K562 (cell line): ENCODE data around the gene PGRMC2. TPM values are rescaled to one million over a fixed set of nuclear protein-coding genes. Genes with fewer than 3 reads are reported as not detected.
A peak's percentile ranks its signal among the peaks of the same experiment; 100 is the strongest.

Experiments used
- ARID1B ChIP-seq: fragments of 450-650 bp; IDR thresholded peaks from 2 replicates; pipeline ENCODE4 v1.6.1; 2016; ENCODE audit warnings: antibody characterized with exemption, mild to moderate bottlenecking, inconsistent platforms
- C11orf30 ChIP-seq: fragments of 450-650 bp; IDR thresholded peaks from 2 replicates; pipeline ENCODE4 v1.6.1; 2016; ENCODE audit warnings: low read depth, mild to moderate bottlenecking
- CREBBP ChIP-seq: IDR thresholded peaks from one replicate; pipeline ENCODE4 v1.6.1; 2012; ENCODE audit warnings: low read depth, mild to moderate bottlenecking, control low read depth, inconsistent platforms, low read length
- E2F4 ChIP-seq: sonication (generic); formaldehyde crosslinking; IDR thresholded peaks from 2 replicates; pipeline ENCODE4 v1.8.0; 2022; ENCODE audit warnings: mild to moderate bottlenecking, low read depth, missing genetic modification reagents
- ELK1 ChIP-seq: sonication (generic); formaldehyde crosslinking; IDR thresholded peaks from 2 replicates; pipeline ENCODE4 v1.8.1; 2022; ENCODE audit warnings: missing genetic modification reagents
- HDAC8 ChIP-seq: fragments of 450-650 bp; IDR thresholded peaks from 2 replicates; pipeline ENCODE4 v1.6.1; 2016; ENCODE audit warnings: mild to moderate bottlenecking, missing genetic modification characterization, moderate library complexity, missing compliant biosample characterization
- L3MBTL2 ChIP-seq: fragments of 450-650 bp; IDR thresholded peaks from 2 replicates; pipeline ENCODE4 v1.6.1; 2016; ENCODE audit warnings: mild to moderate bottlenecking, moderate library complexity
- MNT ChIP-seq, 2 experiments: fragments of 450-650 bp; conservative IDR thresholded peaks; 2 replicates each; pipeline ENCODE4 v1.6.1; 2017; ENCODE audit warnings: mild to moderate bottlenecking in 2 of 2, moderate library complexity in 2 of 2
- PCBP1 ChIP-seq: fragments of 200-400 bp; formaldehyde crosslinking; IDR thresholded peaks from 2 replicates; pipeline ENCODE4 v1.6.1; 2018; ENCODE audit warnings: mild to moderate bottlenecking, low read depth, low read length; ENCODE audit not compliant: poor library complexity, severe bottlenecking
- PHF20 ChIP-seq: fragments of 450-650 bp; IDR thresholded peaks from 2 replicates; pipeline ENCODE4 v1.6.1; 2018; ENCODE audit not compliant: partially characterized antibody
- PTTG1 ChIP-seq: fragments of 450-650 bp; IDR thresholded peaks from 2 replicates; pipeline ENCODE4 v1.6.1; 2016; ENCODE audit warnings: low read depth, mild to moderate bottlenecking, missing genetic modification characterization, missing compliant biosample characterization
- SMARCA4 ChIP-seq: fragments of 450-650 bp; IDR thresholded peaks from 2 replicates; pipeline ENCODE4 v1.6.1; 2016
- THAP7 ChIP-seq: fragments of 250-450 bp; sonication (Bioruptor Pico); IDR thresholded peaks from 2 replicates; pipeline ENCODE4 v1.5.0; 2021
- TRIM25 ChIP-seq: fragments of 450-650 bp; IDR thresholded peaks from 2 replicates; pipeline ENCODE4 v1.7.0; 2016; ENCODE audit warnings: borderline replicate concordance
- ZNF146 ChIP-seq: IDR thresholded peaks from one replicate; pipeline ENCODE4 v1.6.1; 2018; ENCODE audit warnings: missing compliant biosample characterization; ENCODE audit not compliant: unreplicated experiment
- ZNF41 ChIP-seq: fragments of 250-450 bp; sonication (Bioruptor Pico); conservative IDR thresholded peaks from 2 replicates; pipeline ENCODE4 v1.4.0; 2020; ENCODE audit warnings: mild to moderate bottlenecking
- ZNF431 ChIP-seq: sonication (generic); formaldehyde crosslinking; IDR thresholded peaks from 2 replicates; pipeline ENCODE4 v1.8.0; 2022; ENCODE audit warnings: mild to moderate bottlenecking, missing genetic modification reagents
- ZNF592 ChIP-seq: fragments of 450-650 bp; IDR thresholded peaks from 2 replicates; pipeline ENCODE4 v1.6.1; 2017; ENCODE audit warnings: antibody characterized with exemption, mild to moderate bottlenecking
- polyA plus RNA-seq, 8 experiments: library from polyadenylated mRNA; depleted of rRNA in 4 of 8; stranded (reverse) in 5 of 8; unstranded in 3 of 8; fragments of >200 nt; fragmentation: Nextera tagmentation in 2 of 8; fragmentation: Illumina TruSeq in 1 of 8; extraction: Ambion mirVana in 2 of 8; extraction: Trizol in 1 of 8; gene quantifications; 2 replicates each; pipeline versions ENCODE4 v1.2.1 to v1.2.3, GENCODE V29; 2011 to 2014; ENCODE audit warnings: inconsistent platforms in 1 of 8, missing spikeins in 1 of 8
- total RNA-seq, 7 experiments: library from RNA; depleted of rRNA in 6 of 7; stranded (reverse); fragments of >200 nt in 6 of 7; fragmentation: Illumina TruSeq in 2 of 7; extraction: Trizol in 2 of 7; gene quantifications; 2 replicates each; pipeline versions ENCODE4 v1.2.1 to v1.2.3, GENCODE V29; 2011 to 2021; ENCODE audit warnings: low replicate concordance in 1 of 7

Gene PGRMC2
- total and polyA plus RNA-seq, 9 of the 15 experiments (the other 6 are each of a cell fraction or from before 2014, with no cell fraction given): 12.4 to 81.3 (median 22.7) TPM

DNA sequence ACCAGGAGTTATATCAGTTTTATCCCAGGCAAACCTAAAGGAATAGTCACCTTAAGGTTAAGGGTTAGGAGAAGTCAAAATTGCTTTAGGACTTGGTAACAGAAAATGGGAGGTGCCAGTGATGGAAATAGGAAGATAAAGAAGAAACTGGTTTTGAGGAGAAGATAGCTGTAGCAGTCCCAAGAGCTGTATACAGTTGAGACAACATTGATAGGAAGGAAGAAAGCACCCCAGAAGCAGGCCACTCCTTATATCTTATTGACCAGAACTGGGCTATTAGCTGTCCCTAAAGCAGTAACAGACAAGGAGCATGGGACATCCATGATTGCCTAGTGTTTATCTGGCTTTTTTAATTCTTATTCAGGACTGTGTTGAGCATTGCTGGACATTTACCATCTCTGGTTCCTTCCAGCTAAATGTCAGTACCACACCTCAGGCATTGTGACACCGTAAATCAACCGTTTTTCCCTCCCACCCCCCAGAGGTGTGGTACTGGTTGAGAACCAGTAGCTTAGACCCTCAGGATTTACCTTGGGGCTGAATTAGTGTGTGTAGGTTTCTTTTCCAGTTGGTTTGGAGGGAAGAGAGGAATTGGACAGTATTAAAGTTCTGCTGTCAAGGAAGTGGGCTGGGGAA lies 2.0 kb upstream of the PGRMC2 start (continued):
- TF ChIP-seq ELK1 (CRISPR knock-in tag) (no peak), C11orf30 (no peak), HDAC8 (tag) (no peak), ZNF431 (CRISPR knock-in tag) (no peak), MNT (conservative IDR thresholded peaks at IDR 0.05) (peak in 1 of 2 experiments; percentile 26; a peak in 2 of 4 replicates), PCBP1 (no peak), ZNF146 (CRISPR knock-in tag) (no peak), THAP7 (no peak), CREBBP (no peak), L3MBTL2 (peak; percentile 30; the same call in 1 of the 2 replicates), SMARCA4 (no peak; the same call in 1 of the 2 replicates), TRIM25 (no peak), PHF20 (no peak), ZNF41 (CRISPR knock-in tag) (no peak), ARID1B (peak; percentile 77), PTTG1 (tag) (no peak), E2F4 (CRISPR knock-in tag) (no peak), ZNF592 (0 out of 2 replicates have a peak, but pooled peaks have one; percentile 49)
